HCT116 (cell line): ENCODE measurements around the gene CASTOR1. TPM values are rescaled to one million over a fixed set of nuclear protein-coding genes. Genes with fewer than 3 reads are reported as not detected.

Source experiments
- ATAC-seq: fragments of 200-7000 bp; cut with Tn5 transposase; 2 replicates; pipeline ENCODE4 v1.9.1; 2020; ENCODE audit warnings: mild to moderate bottlenecking, moderate library complexity
- BruUV-seq: library from RNA; stranded (reverse); fragments of 400-500 nt; replicated peaks from 2 replicates; lab custom pipeline; 2021; lab: Mats Ljungman, UMichigan
- CTCF ChIA-PET: fragments of 300-600 bp; sonication (Branson Sonifier 250); formaldehyde crosslinking; loops from one replicate; lab custom pipeline; 2021; ENCODE audit warnings: antibody characterized with exemption; lab: Charles Lee
- POLR2A ChIA-PET: fragments of 300-600, 350-600 bp; sonication (Branson Sonifier 250); formaldehyde crosslinking; loops from one replicate; lab custom pipeline; 2021; ENCODE audit warnings: antibody characterized with exemption; lab: Charles Lee
- RAD21 ChIA-PET, 2 experiments: fragments of 300-600 bp; sonication (Branson Sonifier 250); formaldehyde crosslinking; loops; one replicate each; lab custom pipeline; 2023; ENCODE audit warnings: low total read pairs in 2 of 2; ENCODE audit not compliant: uncharacterized antibody in 2 of 2, unreplicated experiment in 2 of 2, low non-redundant PET in 1 of 2; lab: Charles Lee
- DNase-seq: peaks from one replicate; pipeline ENCODE4 v3.0.0-alpha.2; 2010; ENCODE audit warnings: low read depth, low spot score
- H2AFZ ChIP-seq: fragments of 200-600 bp; shearing (Covaris generic), sonication (generic); 2 replicates; pipeline ENCODE4 v1.6.1; 2017; ENCODE audit warnings: low read depth, mixed run types, mixed read lengths, antibody characterized with exemption, low read length; ENCODE audit not compliant: poor library complexity, severe bottlenecking
- H3K27ac ChIP-seq: 2 replicates; pipeline ENCODE4 v1.5.1; 2012; ENCODE audit warnings: low read depth, low read length
- H3K27me3 ChIP-seq: fragments of 200-600 bp; sonication (generic); 2 replicates; pipeline ENCODE4 v1.6.1; 2016; ENCODE audit warnings: mixed run types, low read length, mixed read lengths; ENCODE audit not compliant: insufficient read depth
- H3K36me3 ChIP-seq, 2 experiments: fragments of 200-500 bp in 1 of 2; fragments of 200-600 bp in 1 of 2; sonication (Bioruptor generic) in 1 of 2; sonication (generic) in 1 of 2; 2 replicates each; pipeline versions ENCODE4 v1.5.1 to v1.6.1; 2014 to 2016; ENCODE audit warnings: low read length in 2 of 2, inconsistent platforms in 1 of 2, mixed read lengths in 1 of 2, mixed run types in 1 of 2; ENCODE audit not compliant: insufficient read depth in 2 of 2, control insufficient read depth in 1 of 2
- H3K4me1 ChIP-seq, 2 experiments: fragments of 200-600 bp in 1 of 2; sonication (generic) in 1 of 2; 2 replicates each; pipeline versions ENCODE4 v1.5.1 to v1.6.1; 2012 to 2017; ENCODE audit warnings: low read length in 2 of 2, inconsistent platforms in 1 of 2, mild to moderate bottlenecking in 1 of 2, mixed read lengths in 1 of 2, mixed run types in 1 of 2, moderate library complexity in 1 of 2; ENCODE audit not compliant: insufficient read depth in 2 of 2, control insufficient read depth in 1 of 2
- H3K4me2 ChIP-seq: fragments of 200-600 bp; sonication (generic); 2 replicates; pipeline ENCODE4 v1.6.1; 2017; ENCODE audit warnings: mixed run types, low read length, mixed read lengths
- H3K4me3 ChIP-seq, 2 experiments: fragments of 200-600 bp in 1 of 2; sonication (generic) in 1 of 2; replicated peaks in 1 of 2; 2 replicates each; pipeline ENCODE4 v1.5.1; 2011 to 2016; ENCODE audit warnings: low read length in 2 of 2, control low read depth in 1 of 2, low read depth in 1 of 2, mild to moderate bottlenecking in 1 of 2, mixed read lengths in 1 of 2, mixed run types in 1 of 2
- H3K79me2 ChIP-seq: fragments of 200-600 bp; sonication (generic); 2 replicates; pipeline ENCODE4 v1.6.1; 2017; ENCODE audit warnings: mild to moderate bottlenecking, mixed run types, low read length, moderate library complexity, mixed read lengths; ENCODE audit not compliant: insufficient read depth
- H3K9ac ChIP-seq: fragments of 200-600 bp; sonication (generic); 2 replicates; pipeline ENCODE4 v1.6.1; 2016; ENCODE audit warnings: low read length, mixed read lengths
- H3K9me2 ChIP-seq: fragments of 200-600 bp; sonication (generic), shearing (Covaris generic); 2 replicates; pipeline ENCODE4 v1.6.1; 2017; ENCODE audit warnings: mixed run types, mild to moderate bottlenecking, moderate library complexity; ENCODE audit not compliant: insufficient read depth
- H3K9me3 ChIP-seq, 2 experiments: fragments of 200-500 bp in 1 of 2; fragments of 200-600 bp in 1 of 2; sonication (Bioruptor generic) in 1 of 2; sonication (generic) in 1 of 2; 2 replicates each; pipeline ENCODE4 v1.6.1; 2014 to 2017; ENCODE audit warnings: low read length in 2 of 2, mixed read lengths in 2 of 2, inconsistent platforms in 1 of 2, low read depth in 1 of 2, mild to moderate bottlenecking in 1 of 2, mixed run types in 1 of 2, moderate library complexity in 1 of 2; ENCODE audit not compliant: control insufficient read depth in 1 of 2, insufficient read depth in 1 of 2
- H4K20me1 ChIP-seq: fragments of 200-600 bp; sonication (generic), shearing (Covaris generic); 2 replicates; pipeline ENCODE4 v1.6.1; 2017; ENCODE audit warnings: mixed run types, mild to moderate bottlenecking, moderate library complexity; ENCODE audit not compliant: insufficient read depth
- ATF3 ChIP-seq: IDR thresholded peaks from 2 replicates; pipeline ENCODE4 v1.6.1; 2012
- CBX3 ChIP-seq: IDR thresholded peaks from 2 replicates; pipeline ENCODE4 v1.6.1; 2012; ENCODE audit warnings: low read depth
- CEBPB ChIP-seq: IDR thresholded peaks from 2 replicates; pipeline ENCODE4 v1.6.1; 2012; ENCODE audit warnings: low read depth
- ELF1 ChIP-seq: IDR thresholded peaks from 2 replicates; pipeline ENCODE4 v1.6.1; 2012; ENCODE audit warnings: low read depth, borderline replicate concordance
- EZH2 ChIP-seq: fragments of 200-600 bp; sonication (generic); IDR thresholded peaks from 2 replicates; pipeline ENCODE4 v1.6.1; 2017; ENCODE audit warnings: antibody characterized with exemption, mixed run types
- EZH2phosphoT487 ChIP-seq: fragments of 200-600 bp; IDR thresholded peaks from 2 replicates; pipeline ENCODE4 v1.6.1; 2018; ENCODE audit warnings: antibody characterized with exemption, borderline replicate concordance
- FOSL1 ChIP-seq: IDR thresholded peaks from 2 replicates; pipeline ENCODE4 v1.6.1; 2012; ENCODE audit warnings: low read depth
- JUND ChIP-seq: IDR thresholded peaks from 2 replicates; pipeline ENCODE4 v1.6.1; 2012
- MAX ChIP-seq: IDR thresholded peaks from 2 replicates; pipeline ENCODE4 v1.6.1; 2012
- POLR2AphosphoS5 ChIP-seq: IDR thresholded peaks from 2 replicates; pipeline ENCODE4 v1.6.1; 2011; ENCODE audit warnings: mild to moderate bottlenecking, low read depth, low read length, moderate library complexity
- RAD21 ChIP-seq: IDR thresholded peaks from 2 replicates; pipeline ENCODE4 v1.6.1; 2012; ENCODE audit warnings: low read depth, mild to moderate bottlenecking
- SIN3A ChIP-seq: IDR thresholded peaks from 2 replicates; pipeline ENCODE4 v1.6.1; 2012; ENCODE audit warnings: low read depth
- SP1 ChIP-seq: IDR thresholded peaks from 2 replicates; pipeline ENCODE4 v1.6.1; 2012; ENCODE audit warnings: low read depth
- SRF ChIP-seq: IDR thresholded peaks from 2 replicates; pipeline ENCODE4 v1.6.1; 2012; ENCODE audit warnings: low read depth
- TCF7L2 ChIP-seq: IDR thresholded peaks from 2 replicates; pipeline ENCODE4 v1.7.0; 2011; ENCODE audit warnings: borderline replicate concordance, inconsistent platforms; ENCODE audit not compliant: insufficient read depth, insufficient read length; ENCODE audit errors: extremely low read depth
- ZFX ChIP-seq: fragments of 450-650 bp; IDR thresholded peaks from 2 replicates; pipeline ENCODE4 v1.6.1; 2017
- ZNF274 ChIP-seq: fragments of 200-500 bp; sonication (Bioruptor generic); IDR thresholded peaks from 2 replicates; pipeline ENCODE4 v1.6.1; 2014; ENCODE audit warnings: mild to moderate bottlenecking, low read depth, low read length, inconsistent platforms
- intact Hi-C: fragments of 100-400 bp; cut with micrococcal nuclease; formaldehyde crosslinking; loops from 2 replicates; pipeline ENCODE4 v1.10.0; 2022
- total RNA-seq: library from RNA; stranded (reverse); gene quantifications from one replicate; pipeline ENCODE4 v1.2.1, GENCODE V29; 2021; ENCODE audit not compliant: unreplicated experiment
- TF ChIP-seq, protein P1 (sequence below): IDR thresholded peaks from 2 replicates; pipeline ENCODE4 v1.6.1; 2011; ENCODE audit warnings: mild to moderate bottlenecking, low read length, moderate library complexity; ENCODE audit not compliant: insufficient replicate concordance; ENCODE audit errors: extremely low read depth
- TF ChIP-seq, protein P2 (sequence below): IDR thresholded peaks from 2 replicates; pipeline ENCODE4 v1.6.1; 2012; ENCODE audit warnings: low read depth

The CASTOR1 gene
- total RNA-seq, 1 experiment from 2014 or later, result 6.5 TPM

- no peak overlapping the region for H2AFZ ChIP-seq
- TF ChIP-seq, protein P1, sequence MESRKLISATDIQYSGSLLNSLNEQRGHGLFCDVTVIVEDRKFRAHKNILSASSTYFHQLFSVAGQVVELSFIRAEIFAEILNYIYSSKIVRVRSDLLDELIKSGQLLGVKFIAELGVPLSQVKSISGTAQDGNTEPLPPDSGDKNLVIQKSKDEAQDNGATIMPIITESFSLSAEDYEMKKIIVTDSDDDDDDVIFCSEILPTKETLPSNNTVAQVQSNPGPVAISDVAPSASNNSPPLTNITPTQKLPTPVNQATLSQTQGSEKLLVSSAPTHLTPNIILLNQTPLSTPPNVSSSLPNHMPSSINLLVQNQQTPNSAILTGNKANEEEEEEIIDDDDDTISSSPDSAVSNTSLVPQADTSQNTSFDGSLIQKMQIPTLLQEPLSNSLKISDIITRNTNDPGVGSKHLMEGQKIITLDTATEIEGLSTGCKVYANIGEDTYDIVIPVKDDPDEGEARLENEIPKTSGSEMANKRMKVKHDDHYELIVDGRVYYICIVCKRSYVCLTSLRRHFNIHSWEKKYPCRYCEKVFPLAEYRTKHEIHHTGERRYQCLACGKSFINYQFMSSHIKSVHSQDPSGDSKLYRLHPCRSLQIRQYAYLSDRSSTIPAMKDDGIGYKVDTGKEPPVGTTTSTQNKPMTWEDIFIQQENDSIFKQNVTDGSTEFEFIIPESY, result no peak
- TF ChIP-seq MAX, result no peak
- TF ChIP-seq ELF1, result no peak
- no peak for TF ChIP-seq CEBPB
- no peak for TF ChIP-seq ZFX
- TF ChIP-seq POLR2AphosphoS5, result no peak
- no peak for TF ChIP-seq EZH2
- no peak for TF ChIP-seq JUND
- TF ChIP-seq EZH2phosphoT487, result no peak
- TF ChIP-seq RAD21, result no peak
- TF ChIP-seq ATF3, result no peak
- TF ChIP-seq FOSL1, result no peak
- no peak for TF ChIP-seq SRF
- TF ChIP-seq CBX3, result no peak
- TF ChIP-seq, protein P2, sequence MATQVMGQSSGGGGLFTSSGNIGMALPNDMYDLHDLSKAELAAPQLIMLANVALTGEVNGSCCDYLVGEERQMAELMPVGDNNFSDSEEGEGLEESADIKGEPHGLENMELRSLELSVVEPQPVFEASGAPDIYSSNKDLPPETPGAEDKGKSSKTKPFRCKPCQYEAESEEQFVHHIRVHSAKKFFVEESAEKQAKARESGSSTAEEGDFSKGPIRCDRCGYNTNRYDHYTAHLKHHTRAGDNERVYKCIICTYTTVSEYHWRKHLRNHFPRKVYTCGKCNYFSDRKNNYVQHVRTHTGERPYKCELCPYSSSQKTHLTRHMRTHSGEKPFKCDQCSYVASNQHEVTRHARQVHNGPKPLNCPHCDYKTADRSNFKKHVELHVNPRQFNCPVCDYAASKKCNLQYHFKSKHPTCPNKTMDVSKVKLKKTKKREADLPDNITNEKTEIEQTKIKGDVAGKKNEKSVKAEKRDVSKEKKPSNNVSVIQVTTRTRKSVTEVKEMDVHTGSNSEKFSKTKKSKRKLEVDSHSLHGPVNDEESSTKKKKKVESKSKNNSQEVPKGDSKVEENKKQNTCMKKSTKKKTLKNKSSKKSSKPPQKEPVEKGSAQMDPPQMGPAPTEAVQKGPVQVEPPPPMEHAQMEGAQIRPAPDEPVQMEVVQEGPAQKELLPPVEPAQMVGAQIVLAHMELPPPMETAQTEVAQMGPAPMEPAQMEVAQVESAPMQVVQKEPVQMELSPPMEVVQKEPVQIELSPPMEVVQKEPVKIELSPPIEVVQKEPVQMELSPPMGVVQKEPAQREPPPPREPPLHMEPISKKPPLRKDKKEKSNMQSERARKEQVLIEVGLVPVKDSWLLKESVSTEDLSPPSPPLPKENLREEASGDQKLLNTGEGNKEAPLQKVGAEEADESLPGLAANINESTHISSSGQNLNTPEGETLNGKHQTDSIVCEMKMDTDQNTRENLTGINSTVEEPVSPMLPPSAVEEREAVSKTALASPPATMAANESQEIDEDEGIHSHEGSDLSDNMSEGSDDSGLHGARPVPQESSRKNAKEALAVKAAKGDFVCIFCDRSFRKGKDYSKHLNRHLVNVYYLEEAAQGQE, result no peak
- no peak for TF ChIP-seq SP1
- TF ChIP-seq SIN3A, result no peak
- TF ChIP-seq ZNF274, result no peak
- no peak for TF ChIP-seq TCF7L2
- no peaks in the 10 kb centered on the region for H3K9me2 ChIP-seq
- H4K20me1 ChIP-seq, result no peaks in the 10 kb centered on the region
- intact Hi-C loops, result no loop called here
- ChIA-PET POLR2A (no interaction called here), CTCF (no interaction called here), RAD21 (no interaction called here)
- H3K27me3 ChIP-seq, result no peaks in the 10 kb centered on the region
- no peaks in the 10 kb centered on the region for H3K36me3 ChIP-seq
- H3K9me3 ChIP-seq, result no peaks in the 10 kb centered on the region
- H3K4me1 ChIP-seq, result peaks cover 5 to 17% of the 10 kb centered on the region in 2 experiments
- no peak for ATAC-seq
- no peak overlapping the region for H3K4me3 ChIP-seq
- H3K4me2 ChIP-seq, result no peak overlapping the region
- peaks cover under 1% of the 10 kb centered on the region; the same call in 1 of the 2 replicates for H3K79me2 ChIP-seq
- no peak overlapping the region for H3K9ac ChIP-seq
- no peak for DNase-seq
- no peak overlapping the region for H3K27ac ChIP-seq
- BruUV-seq, result no TSS peak
These were observed 30.8 kb upstream of the CASTOR1 start for GRCh38 chr22:30320021-30320556.
